HepG2 (cell line): Measurements from ENCODE around the gene LSS. TPM values are rescaled to one million over a fixed set of nuclear protein-coding genes. Genes with fewer than 3 reads are reported as not detected.

Experiments
- ATAC-seq: fragments of 200-7000 bp; cut with Tn5 transposase; 3 replicates; pipeline ENCODE4 v1.9.1; 2020; ENCODE audit warnings: mild to moderate bottlenecking, moderate library complexity
- BruUV-seq: library from RNA; stranded (reverse); fragments of 400-500 nt; replicated peaks from 2 replicates; lab custom pipeline; 2021; lab: Mats Ljungman, UMichigan
- CTCF ChIA-PET: fragments of 300-600 bp; formaldehyde crosslinking; extraction: SDS; loops from one replicate; lab custom pipeline; 2021; ENCODE audit warnings: low total read pairs, inconsistent platforms, low intra/inter-chr PET ratio; lab: Yijun Ruan, JAX
- POLR2A ChIA-PET: fragments of 350-600 bp; sonication (Branson Sonifier 250); formaldehyde crosslinking; loops from one replicate; lab custom pipeline; 2020; ENCODE audit warnings: antibody characterized with exemption, inconsistent platforms; lab: Yijun Ruan, JAX
- DNase-seq: peaks from one replicate; pipeline ENCODE4 v3.0.0-alpha.2; 2015; ENCODE audit warnings: low spot score
- FAIRE-seq: peaks from 3 replicates; lab custom pipeline; 2011; peaks lifted over from hg19 to GRCh38; lab: Jason Lieb, UNC
- H2AFZ ChIP-seq: one replicate; pipeline ENCODE4 v1.6.1; 2011; ENCODE audit warnings: low read length, inconsistent platforms
- H3K27ac ChIP-seq: fragments of 300-600 bp; 3 replicates; pipeline ENCODE4 v1.8.0; 2011; ENCODE audit warnings: mixed run types, mild to moderate bottlenecking, mixed read lengths, low read length, inconsistent platforms; ENCODE audit not compliant: insufficient read depth; ENCODE audit errors: extremely low read length
- H3K27me3 ChIP-seq, 2 experiments: fragments of 200-600 bp in 1 of 2; 2 replicates in 1 of 2; 3 replicates in 1 of 2; pipeline versions ENCODE4 v1.6.0 to v1.8.0; 2011; ENCODE audit warnings: low read length in 2 of 2, mild to moderate bottlenecking in 2 of 2, moderate library complexity in 2 of 2, inconsistent platforms in 1 of 2; ENCODE audit not compliant: insufficient read depth in 2 of 2, control insufficient read depth in 1 of 2
- H3K36me3 ChIP-seq, 2 experiments: fragments of 200-600 bp in 1 of 2; replicated peaks in 1 of 2; 2 replicates in 1 of 2; 3 replicates in 1 of 2; pipeline versions ENCODE4 v1.5.1 to v1.8.0; 2011; ENCODE audit warnings: low read length in 2 of 2, inconsistent platforms in 1 of 2; ENCODE audit not compliant: insufficient read depth in 2 of 2, control insufficient read depth in 1 of 2
- H3K4me1 ChIP-seq: 2 replicates; pipeline ENCODE4 v1.5.1; 2012; ENCODE audit warnings: low read length, inconsistent platforms; ENCODE audit not compliant: insufficient read depth
- H3K4me2 ChIP-seq: 2 replicates; pipeline ENCODE4 v1.6.0; 2011; ENCODE audit warnings: low read depth, low read length, inconsistent platforms
- H3K4me3 ChIP-seq, 3 experiments: fragments of 200-600 bp in 1 of 3; sonication (generic), shearing (Covaris generic) in 1 of 3; replicated peaks in 1 of 3; 2 replicates each; pipeline ENCODE4 v1.5.1; 2011 to 2016; ENCODE audit warnings: low read length in 3 of 3, inconsistent platforms in 2 of 3, low read depth in 2 of 3, mild to moderate bottlenecking in 2 of 3, control low read depth in 1 of 3, mixed read lengths in 1 of 3; ENCODE audit not compliant: insufficient read depth in 1 of 3
- H3K79me2 ChIP-seq: one replicate; pipeline ENCODE4 v1.6.1; 2011; ENCODE audit warnings: low read length, inconsistent platforms; ENCODE audit not compliant: insufficient read depth
- H3K9ac ChIP-seq: 2 replicates; pipeline ENCODE4 v1.6.0; 2011; ENCODE audit warnings: mild to moderate bottlenecking, low read depth, low read length, inconsistent platforms; ENCODE audit not compliant: insufficient read depth
- H3K9me3 ChIP-seq: 2 replicates; pipeline ENCODE4 v1.5.1; 2012; ENCODE audit warnings: mild to moderate bottlenecking, low read length
- H4K20me1 ChIP-seq: 2 replicates; pipeline ENCODE4 v1.6.0; 2011; ENCODE audit warnings: inconsistent platforms, mild to moderate bottlenecking, low read length, moderate library complexity; ENCODE audit not compliant: insufficient read depth
- CHD2 ChIP-seq: IDR thresholded peaks from 2 replicates; pipeline ENCODE4 v1.6.1; 2011; ENCODE audit warnings: low read depth, low read length, improper control_type of control experiment
- HIVEP1 ChIP-seq: sonication (generic); formaldehyde crosslinking; IDR thresholded peaks from 2 replicates; pipeline ENCODE4 v1.4.0; 2020; ENCODE audit warnings: mild to moderate bottlenecking, missing genetic modification reagents
- TBX2 ChIP-seq: sonication (generic); formaldehyde crosslinking; IDR thresholded peaks from 2 replicates; pipeline ENCODE4 v1.5.0; 2020; ENCODE audit warnings: missing genetic modification reagents, mild to moderate bottlenecking, borderline replicate concordance
- ZBTB3 ChIP-seq: sonication (generic); formaldehyde crosslinking; IDR thresholded peaks from 2 replicates; pipeline ENCODE4 v1.4.0; 2020; ENCODE audit warnings: low read depth, mild to moderate bottlenecking, moderate library complexity, missing genetic modification reagents, borderline replicate concordance
- ZMAT3 ChIP-seq: sonication (generic); formaldehyde crosslinking; conservative IDR thresholded peaks from 2 replicates; pipeline ENCODE4 v1.7.0; 2021; ENCODE audit warnings: missing genetic modification reagents
- ZNF543 ChIP-seq: sonication (generic); formaldehyde crosslinking; IDR thresholded peaks from 2 replicates; pipeline ENCODE4 v1.4.0; 2020; ENCODE audit warnings: mild to moderate bottlenecking, missing genetic modification reagents
- ZNF614 ChIP-seq: IDR thresholded peaks from 2 replicates; pipeline ENCODE4 v1.6.1; 2018; ENCODE audit warnings: missing biosample characterization, missing genetic modification reagents, inconsistent platforms, borderline replicate concordance
- WGBS: methylation state at CpG from one replicate; pipeline ENCODE4 v1.1.6; 2017; ENCODE audit warnings: low lambda C conversion rate; 5-methylcytosine and 5-hydroxymethylcytosine counted together
- in situ Hi-C: cut with HindIII; loops from 2 replicates; pipeline ENCODE4 v1.10.0; 2017; ENCODE audit warnings: low pct_unique_long_range_greater_than_20kb; ENCODE audit not compliant: extremely low pct_ligation_motif_present
- intact Hi-C: fragments of 100-400 bp; cut with micrococcal nuclease; formaldehyde crosslinking; loops from one replicate; pipeline ENCODE4 v1.10.0; 2022; ENCODE audit not compliant: unreplicated experiment
- polyA plus RNA-seq, 8 experiments: library from polyadenylated mRNA; depleted of rRNA in 3 of 8; stranded (reverse) in 7 of 8; unstranded in 1 of 8; fragments of >200 nt; fragmentation: Illumina TruSeq in 4 of 8; extraction: Trizol in 4 of 8; gene quantifications; 2 replicates each; pipeline versions ENCODE4 v1.2.1 to v1.2.3, GENCODE V29; 2011 to 2016; ENCODE audit warnings: low read depth in 4 of 8, missing spikeins in 1 of 8, mixed read lengths in 1 of 8; ENCODE audit not compliant: insufficient read depth in 1 of 8
- total RNA-seq, 5 experiments: library from RNA; depleted of rRNA; stranded (reverse); fragments of >200 nt; fragmentation: Illumina TruSeq; extraction: Trizol; gene quantifications; 2 replicates each; pipeline ENCODE4 v1.2.3, GENCODE V29; 2016; ENCODE audit warnings: low read depth in 1 of 5
- TF ChIP-seq, protein P1 (sequence below): fragments of 450-650 bp; IDR thresholded peaks from 2 replicates; pipeline ENCODE4 v1.6.1; 2016

Gene LSS
- total and polyA plus RNA-seq, 2 of the 13 experiments (the other 11 are each of a cell fraction or from before 2014, with no cell fraction given), result 72.6 to 113 TPM

DNA sequence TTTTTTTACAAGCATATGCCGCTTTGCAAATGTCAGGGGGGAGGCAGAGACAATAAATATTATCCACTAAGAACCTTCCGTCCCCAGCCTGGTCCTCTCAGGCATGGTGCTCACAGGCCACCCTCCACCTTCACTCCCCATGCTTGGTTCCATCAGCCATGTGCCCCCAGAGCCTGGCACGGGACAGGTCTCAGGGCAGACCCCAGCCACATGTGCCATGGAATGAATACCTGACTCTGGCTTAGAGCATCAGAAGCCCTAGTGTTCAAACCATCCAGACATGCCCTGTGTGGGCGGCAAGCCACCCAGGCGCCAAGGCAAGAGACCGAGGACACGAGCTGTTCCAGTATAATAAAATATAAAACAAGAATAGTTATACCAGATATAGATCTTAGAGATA, 5.4 kb downstream of the LSS start:
- Histone ChIP-seq H3K9me3 (no peaks in the 10 kb centered on the region), H3K27ac (no peak overlapping the region), H3K79me2 (peaks cover 79% of the 10 kb centered on the region), H3K4me1 (peaks cover 35% of the 10 kb centered on the region), H3K27me3 (no peaks in the 10 kb centered on the region), H3K36me3 (peaks cover 10 to 44% of the 10 kb centered on the region in 2 experiments), H3K9ac (no peak overlapping the region), H2AFZ (no peak overlapping the region), H4K20me1 (peaks cover 36% of the 10 kb centered on the region), H3K4me2 (no peak overlapping the region), H3K4me3 (no peak overlapping the region)
- TF ChIP-seq CHD2 (no peak), ZNF614 (CRISPR knock-in tag) (no peak)
- TF ChIP-seq, protein P1, sequence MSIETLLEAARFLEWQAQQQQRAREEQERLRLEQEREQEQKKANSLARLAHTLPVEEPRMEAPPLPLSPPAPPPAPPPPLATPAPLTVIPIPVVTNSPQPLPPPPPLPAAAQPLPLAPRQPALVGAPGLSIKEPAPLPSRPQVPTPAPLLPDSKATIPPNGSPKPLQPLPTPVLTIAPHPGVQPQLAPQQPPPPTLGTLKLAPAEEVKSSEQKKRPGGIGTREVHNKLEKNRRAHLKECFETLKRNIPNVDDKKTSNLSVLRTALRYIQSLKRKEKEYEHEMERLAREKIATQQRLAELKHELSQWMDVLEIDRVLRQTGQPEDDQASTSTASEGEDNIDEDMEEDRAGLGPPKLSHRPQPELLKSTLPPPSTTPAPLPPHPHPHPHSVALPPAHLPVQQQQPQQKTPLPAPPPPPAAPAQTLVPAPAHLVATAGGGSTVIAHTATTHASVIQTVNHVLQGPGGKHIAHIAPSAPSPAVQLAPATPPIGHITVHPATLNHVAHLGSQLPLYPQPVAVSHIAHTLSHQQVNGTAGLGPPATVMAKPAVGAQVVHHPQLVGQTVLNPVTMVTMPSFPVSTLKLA, result peak; percentile 60
- FAIRE-seq, result no peak
- in situ Hi-C loops, result no loop called here
- ChIA-PET CTCF (no interaction called here), POLR2A (no interaction called here)
- over 99% methylated on average over 7 of the region's 7 CpGs for WGBS
- ATAC-seq, result no peak
- DNase-seq, result no peak
- intact Hi-C loops, result loop anchor here (10.0 kb wide), 1 partner anchor 62 kb away; the partner anchor contains the start of genes MCM3AP and YBEY
- no TSS peak for BruUV-seq

DNA sequence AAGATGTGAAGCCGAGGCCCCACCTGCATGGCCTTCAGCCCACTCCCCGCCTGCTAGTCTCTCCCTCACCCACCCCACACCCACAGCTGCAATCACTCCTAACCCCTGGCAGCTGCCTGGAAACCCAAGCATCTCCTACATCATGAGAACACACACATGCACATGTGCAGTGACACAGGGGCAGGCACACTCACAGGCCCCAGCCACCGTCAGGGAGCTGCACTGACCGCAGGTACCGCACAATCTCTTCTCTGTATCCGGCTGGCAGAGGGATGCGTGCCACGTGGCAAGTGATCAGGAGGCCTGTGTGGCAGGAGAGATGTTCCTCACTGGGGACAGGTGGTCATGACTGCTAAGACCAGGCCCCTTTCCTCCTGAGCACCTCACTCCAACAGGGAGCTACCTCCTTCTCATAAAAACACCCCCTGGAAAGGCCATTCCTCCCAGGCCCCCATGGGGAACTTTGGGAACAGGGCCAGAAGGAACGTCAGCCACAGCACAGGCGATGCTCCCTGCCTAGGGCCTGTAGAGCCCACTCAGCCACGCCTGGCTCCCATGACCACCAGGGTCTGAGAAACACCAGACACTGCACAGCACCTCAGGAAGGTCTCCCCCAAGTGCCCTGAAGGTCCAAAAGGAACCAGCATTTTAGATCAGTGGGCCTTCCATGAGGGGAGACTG, 6.0 kb downstream of the LSS start:
- H3K36me3 ChIP-seq, result peaks cover 10 to 46% of the 10 kb centered on the region in 2 experiments
- H3K4me1 ChIP-seq, result peaks cover 35% of the 10 kb centered on the region
- TF ChIP-seq ZBTB3 (no peak), HIVEP1 (no peak), TBX2 (CRISPR knock-in tag) (0 out of 2 replicates have a peak, but pooled peaks have one; percentile 12), ZMAT3 (no peak), ZNF543 (no peak)
- FAIRE-seq, result no peak
- H3K27ac ChIP-seq, result no peak overlapping the region
- BruUV-seq, result no TSS peak
- ChIA-PET POLR2A (no interaction called here), CTCF (no interaction called here)
- no peaks in the 10 kb centered on the region for H3K9me3 ChIP-seq
- H3K27me3 ChIP-seq, result no peaks in the 10 kb centered on the region
- no peak overlapping the region for H3K4me2 ChIP-seq
- no peak overlapping the region for H2AFZ ChIP-seq
- no peak for DNase-seq
- in situ Hi-C loops (no loop called here), intact Hi-C loops (loop anchor here (10.0 kb wide), 1 partner anchor 62 kb away; the partner anchor contains the start of genes MCM3AP and YBEY)
- ATAC-seq, result no peak
- H3K9ac ChIP-seq, result no peak overlapping the region
- H3K4me3 ChIP-seq, result no peak overlapping the region
- peaks cover 36% of the 10 kb centered on the region for H4K20me1 ChIP-seq
- H3K79me2 ChIP-seq, result peaks cover 73% of the 10 kb centered on the region
- WGBS, result 86% methylated on average over 9 of the region's 11 CpGs
